ENCODE measurements around the gene DMXL1.

Gene DMXL1

DNA sequence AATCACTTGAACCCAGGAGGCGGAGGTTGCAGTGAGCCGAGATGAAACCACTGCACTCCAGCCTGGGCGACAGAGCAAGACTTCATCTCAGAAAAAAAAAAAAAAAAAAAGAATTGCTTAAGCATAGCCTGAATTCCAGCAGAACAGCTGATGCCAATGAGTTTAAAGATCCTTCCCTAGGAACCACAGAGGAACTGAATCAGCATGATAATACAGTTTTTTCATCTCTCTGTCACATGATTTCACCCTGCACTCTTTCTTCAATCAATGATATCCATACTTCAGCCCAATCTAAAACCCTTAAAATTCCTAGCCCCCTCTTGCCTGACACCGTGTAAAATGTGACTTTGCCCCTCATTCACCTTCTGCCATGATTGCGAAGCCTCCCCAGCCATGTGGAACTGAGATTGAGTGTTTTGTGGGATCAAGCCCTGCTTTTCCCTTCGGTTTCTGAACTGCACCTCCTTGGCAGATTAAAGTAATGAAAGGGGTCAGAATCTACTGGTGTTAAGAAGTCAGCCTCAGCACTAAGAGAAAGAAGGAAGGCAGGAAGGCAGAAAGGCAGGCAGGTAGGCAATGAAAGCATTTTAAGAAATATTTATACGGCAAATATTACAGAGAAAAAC lies 20.9 kb upstream of the DMXL1 start:
- Histone ChIP-seq H3K36me3 (ENCODE audit: insufficient read depth, low read length) (no peaks in the 10 kb centered on the region), H3K9me2 (ENCODE audit: low read depth, low read length) (no peaks in the 10 kb centered on the region), H3K9me3 (ENCODE audit: low read length) (no peaks in the 10 kb centered on the region), H3K4me1 (ENCODE audit: insufficient read depth, low read length, severe bottlenecking) (no peaks in the 10 kb centered on the region), H3K9ac (ENCODE audit: low read length) (no peak overlapping the region), H2AFZ (ENCODE audit: low read length) (no peak overlapping the region), H3K4me3 (ENCODE audit: low read depth, low read length, poor library complexity, severe bottlenecking) (no peak overlapping the region), H3K27me3 (ENCODE audit: insufficient read depth, low read length) (no peaks in the 10 kb centered on the region), H3K27ac (ENCODE audit: low read depth, low read length, poor library complexity, severe bottlenecking) (no peak overlapping the region), H4K20me1 (ENCODE audit: insufficient read depth, low read length) (no peaks in the 10 kb centered on the region), H3K79me2 (ENCODE audit: insufficient read depth, low read length) (no peaks in the 10 kb centered on the region), H3K4me2 (ENCODE audit: low read length) (no peak overlapping the region), H3F3A (ENCODE audit: insufficient read depth, low read length) (no peaks in the 10 kb centered on the region)
- TF ChIP-seq, protein P1, sequence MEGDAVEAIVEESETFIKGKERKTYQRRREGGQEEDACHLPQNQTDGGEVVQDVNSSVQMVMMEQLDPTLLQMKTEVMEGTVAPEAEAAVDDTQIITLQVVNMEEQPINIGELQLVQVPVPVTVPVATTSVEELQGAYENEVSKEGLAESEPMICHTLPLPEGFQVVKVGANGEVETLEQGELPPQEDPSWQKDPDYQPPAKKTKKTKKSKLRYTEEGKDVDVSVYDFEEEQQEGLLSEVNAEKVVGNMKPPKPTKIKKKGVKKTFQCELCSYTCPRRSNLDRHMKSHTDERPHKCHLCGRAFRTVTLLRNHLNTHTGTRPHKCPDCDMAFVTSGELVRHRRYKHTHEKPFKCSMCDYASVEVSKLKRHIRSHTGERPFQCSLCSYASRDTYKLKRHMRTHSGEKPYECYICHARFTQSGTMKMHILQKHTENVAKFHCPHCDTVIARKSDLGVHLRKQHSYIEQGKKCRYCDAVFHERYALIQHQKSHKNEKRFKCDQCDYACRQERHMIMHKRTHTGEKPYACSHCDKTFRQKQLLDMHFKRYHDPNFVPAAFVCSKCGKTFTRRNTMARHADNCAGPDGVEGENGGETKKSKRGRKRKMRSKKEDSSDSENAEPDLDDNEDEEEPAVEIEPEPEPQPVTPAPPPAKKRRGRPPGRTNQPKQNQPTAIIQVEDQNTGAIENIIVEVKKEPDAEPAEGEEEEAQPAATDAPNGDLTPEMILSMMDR (IDR thresholded peaks at IDR 0.05; ENCODE audit: low read length) = no peak
- TF ChIP-seq EZH2 (IDR thresholded peaks at IDR 0.05; ENCODE audit: borderline replicate concordance, low read length) = no peak

DNA sequence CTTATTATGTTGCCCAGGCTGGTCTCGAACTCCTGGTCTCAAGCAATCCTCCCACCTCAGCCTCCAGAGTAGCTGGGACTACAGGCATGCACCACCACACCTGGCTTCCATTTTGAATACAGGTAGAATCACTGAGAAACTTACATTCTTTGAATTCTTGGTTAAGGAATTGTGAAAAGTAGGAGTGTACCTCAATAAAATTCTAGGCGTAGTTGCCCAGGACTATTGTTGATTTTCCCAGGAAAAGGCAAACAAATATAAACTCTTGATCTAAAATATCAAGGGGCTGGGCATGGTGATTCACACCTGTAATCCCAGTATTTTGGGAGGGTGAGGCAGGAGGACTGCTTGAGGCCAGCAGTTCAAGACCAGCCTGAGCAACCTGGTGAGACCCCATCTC lies 16.8 kb upstream of the DMXL1 start:
- Histone ChIP-seq H3K9me2 (ENCODE audit: low read depth, low read length) (no peaks in the 10 kb centered on the region), H3K36me3 (ENCODE audit: insufficient read depth, low read length) (no peaks in the 10 kb centered on the region), H4K20me1 (ENCODE audit: insufficient read depth, low read length) (no peaks in the 10 kb centered on the region), H3F3A (ENCODE audit: insufficient read depth, low read length) (no peaks in the 10 kb centered on the region), H3K9ac (ENCODE audit: low read length) (no peak overlapping the region), H3K4me2 (ENCODE audit: low read length) (no peak overlapping the region), H3K27ac (ENCODE audit: low read depth, low read length, poor library complexity, severe bottlenecking) (no peak overlapping the region), H2AFZ (ENCODE audit: low read length) (no peak overlapping the region), H3K79me2 (ENCODE audit: insufficient read depth, low read length) (no peaks in the 10 kb centered on the region), H3K27me3 (ENCODE audit: insufficient read depth, low read length) (no peaks in the 10 kb centered on the region), H3K4me3 (ENCODE audit: low read depth, low read length, poor library complexity, severe bottlenecking) (no peak overlapping the region), H3K4me1 (ENCODE audit: insufficient read depth, low read length, severe bottlenecking) (no peaks in the 10 kb centered on the region), H3K9me3 (ENCODE audit: low read length) (no peaks in the 10 kb centered on the region)
- TF ChIP-seq EZH2 (IDR thresholded peaks at IDR 0.05; ENCODE audit: borderline replicate concordance, low read length) = no peak
- TF ChIP-seq, protein P1 (IDR thresholded peaks at IDR 0.05; ENCODE audit: low read length) = no peak

DNA sequence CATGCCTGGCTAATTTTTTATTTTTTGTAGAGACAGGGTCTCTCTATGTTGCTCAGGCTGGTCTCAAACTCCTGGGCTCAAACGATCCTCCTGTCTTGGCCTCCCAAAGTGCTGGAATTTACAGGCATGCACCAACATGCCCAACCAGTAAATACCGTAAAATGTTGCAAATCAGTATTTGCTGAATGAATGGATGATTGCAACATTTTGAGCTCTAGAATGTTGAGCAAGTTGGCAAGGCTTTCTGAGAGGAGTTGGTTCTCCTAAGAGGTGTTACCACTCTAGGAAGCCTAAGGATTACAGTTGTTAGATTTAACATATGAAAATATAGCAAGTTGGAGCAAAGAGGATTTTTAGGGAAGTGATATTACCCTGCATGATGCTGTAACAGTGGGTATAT lies 15.6 kb upstream of the DMXL1 start:
- H3K4me1 ChIP-seq (ENCODE audit: insufficient read depth, low read length, severe bottlenecking) = no peaks in the 10 kb centered on the region
- H3F3A ChIP-seq (ENCODE audit: insufficient read depth, low read length) = no peaks in the 10 kb centered on the region
- no peaks in the 10 kb centered on the region for H3K9me3 ChIP-seq (ENCODE audit: low read length)
- H3K9me2 ChIP-seq (ENCODE audit: low read depth, low read length) = no peaks in the 10 kb centered on the region
- no peak overlapping the region for H3K4me3 ChIP-seq (ENCODE audit: low read depth, low read length, poor library complexity, severe bottlenecking)
- H3K36me3 ChIP-seq (ENCODE audit: insufficient read depth, low read length) = no peaks in the 10 kb centered on the region
- no peak overlapping the region for H3K27ac ChIP-seq (ENCODE audit: low read depth, low read length, poor library complexity, severe bottlenecking)
- TF ChIP-seq, protein P1 (IDR thresholded peaks at IDR 0.05; ENCODE audit: low read length) = no peak
- TF ChIP-seq EZH2 (IDR thresholded peaks at IDR 0.05; ENCODE audit: borderline replicate concordance, low read length) = no peak
- H4K20me1 ChIP-seq (ENCODE audit: insufficient read depth, low read length) = no peaks in the 10 kb centered on the region
- no peak overlapping the region for H3K9ac ChIP-seq (ENCODE audit: low read length)
- no peaks in the 10 kb centered on the region for H3K27me3 ChIP-seq (ENCODE audit: insufficient read depth, low read length)
- H3K4me2 ChIP-seq (ENCODE audit: low read length) = no peak overlapping the region
- no peak overlapping the region for H2AFZ ChIP-seq (ENCODE audit: low read length)
- no peaks in the 10 kb centered on the region for H3K79me2 ChIP-seq (ENCODE audit: insufficient read depth, low read length)
